RWPE2 (cell line): Measurements from ENCODE around the gene TSHZ1.
"Not testable (repeated sequence)": the region's sequence is repeated elsewhere in the genome, so short reads cannot be mapped to it uniquely, and the experiment has no call there.

Experiments used
- ATAC-seq: fragments of 200-7000 bp; cut with Tn5 transposase; 3 replicates; pipeline ENCODE4 v1.9.1; 2021; ENCODE audit warnings: low read depth
- DNase-seq: peaks from one replicate; pipeline ENCODE4 v3.0.0-alpha.2; 2020; ENCODE audit warnings: low spot score
- H3K27ac ChIP-seq: fragments of 450-650 bp; 2 replicates; pipeline ENCODE4 v1.5.1; 2017; ENCODE audit warnings: mild to moderate bottlenecking; ENCODE audit not compliant: poor library complexity, severe bottlenecking
- H3K27me3 ChIP-seq: fragments of 250-450 bp; sonication (Bioruptor Pico); 2 replicates; pipeline ENCODE4 v1.5.1; 2021; ENCODE audit warnings: mild to moderate bottlenecking, moderate library complexity; ENCODE audit not compliant: insufficient read depth, poor library complexity, severe bottlenecking
- H3K36me3 ChIP-seq: fragments of 250-450 bp; sonication (Bioruptor Pico); 2 replicates; pipeline ENCODE4 v1.5.1; 2020; ENCODE audit warnings: low read depth, mild to moderate bottlenecking, moderate library complexity
- H3K4me1 ChIP-seq: fragments of 250-450 bp; sonication (Bioruptor Pico); 2 replicates; pipeline ENCODE4 v1.5.1; 2021; ENCODE audit warnings: mild to moderate bottlenecking, moderate library complexity; ENCODE audit not compliant: insufficient read depth, poor library complexity, severe bottlenecking
- H3K4me3 ChIP-seq: fragments of 250-450 bp; sonication (Bioruptor Pico); 2 replicates; pipeline ENCODE4 v1.5.1; 2021; ENCODE audit warnings: mild to moderate bottlenecking, moderate library complexity; ENCODE audit not compliant: severe bottlenecking
- H3K9me3 ChIP-seq: fragments of 250-450 bp; sonication (Bioruptor Pico); 2 replicates; pipeline ENCODE4 v1.5.1; 2021; ENCODE audit warnings: mild to moderate bottlenecking, moderate library complexity; ENCODE audit not compliant: severe bottlenecking
- TF ChIP-seq, protein P1 (sequence below): fragments of 450-650 bp; IDR thresholded peaks from one replicate; pipeline ENCODE4 v1.5.1; 2017; ENCODE audit warnings: mild to moderate bottlenecking, moderate library complexity; ENCODE audit not compliant: poor library complexity, severe bottlenecking

The TSHZ1 gene

DNA sequence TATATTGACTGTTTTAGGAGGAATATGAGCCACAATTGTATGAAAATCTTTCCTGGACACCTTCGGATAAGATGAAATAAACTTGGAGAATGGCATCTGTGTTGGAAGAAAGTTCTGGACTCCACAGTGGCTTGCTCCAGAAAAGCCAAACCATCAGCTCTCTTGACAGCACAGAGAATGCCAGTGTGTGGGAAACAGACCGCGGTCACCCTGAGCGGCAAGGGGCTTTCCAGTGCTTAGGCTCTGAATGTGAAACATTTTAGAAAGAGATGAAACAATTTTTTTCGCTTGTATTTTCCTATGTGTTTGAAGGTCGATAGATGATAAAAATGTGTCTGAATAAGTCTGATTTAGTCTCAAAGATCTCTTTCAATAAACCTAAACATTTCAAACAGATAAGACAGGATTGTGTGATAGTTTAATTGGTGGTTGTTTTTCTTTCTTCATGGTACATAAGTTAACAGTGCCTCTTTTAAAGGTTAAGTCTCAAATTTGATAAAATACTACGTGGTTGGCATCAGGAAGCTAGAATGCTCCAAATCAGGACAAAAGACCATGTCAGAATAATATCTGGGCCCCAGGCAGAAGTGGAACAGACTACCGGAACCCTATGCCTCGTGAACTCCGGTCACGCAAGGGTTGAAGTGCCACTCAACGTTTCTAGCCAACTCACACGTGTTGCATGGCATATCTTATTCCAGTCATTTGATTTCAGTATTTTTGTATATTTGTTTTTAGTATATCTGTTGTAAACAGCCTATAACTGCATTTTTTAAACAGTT is 30.6 kb upstream of the TSHZ1 start:
- TF ChIP-seq, protein P1, sequence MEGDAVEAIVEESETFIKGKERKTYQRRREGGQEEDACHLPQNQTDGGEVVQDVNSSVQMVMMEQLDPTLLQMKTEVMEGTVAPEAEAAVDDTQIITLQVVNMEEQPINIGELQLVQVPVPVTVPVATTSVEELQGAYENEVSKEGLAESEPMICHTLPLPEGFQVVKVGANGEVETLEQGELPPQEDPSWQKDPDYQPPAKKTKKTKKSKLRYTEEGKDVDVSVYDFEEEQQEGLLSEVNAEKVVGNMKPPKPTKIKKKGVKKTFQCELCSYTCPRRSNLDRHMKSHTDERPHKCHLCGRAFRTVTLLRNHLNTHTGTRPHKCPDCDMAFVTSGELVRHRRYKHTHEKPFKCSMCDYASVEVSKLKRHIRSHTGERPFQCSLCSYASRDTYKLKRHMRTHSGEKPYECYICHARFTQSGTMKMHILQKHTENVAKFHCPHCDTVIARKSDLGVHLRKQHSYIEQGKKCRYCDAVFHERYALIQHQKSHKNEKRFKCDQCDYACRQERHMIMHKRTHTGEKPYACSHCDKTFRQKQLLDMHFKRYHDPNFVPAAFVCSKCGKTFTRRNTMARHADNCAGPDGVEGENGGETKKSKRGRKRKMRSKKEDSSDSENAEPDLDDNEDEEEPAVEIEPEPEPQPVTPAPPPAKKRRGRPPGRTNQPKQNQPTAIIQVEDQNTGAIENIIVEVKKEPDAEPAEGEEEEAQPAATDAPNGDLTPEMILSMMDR, result no peak
- H3K36me3 ChIP-seq, result no peaks in the 10 kb centered on the region
- peaks cover 12% of the 10 kb centered on the region for H3K4me1 ChIP-seq
- DNase-seq (no peak), ATAC-seq (no peak)
- no peak overlapping the region for H3K27ac ChIP-seq
- no peak overlapping the region for H3K4me3 ChIP-seq
- H3K9me3 ChIP-seq, result no peaks in the 10 kb centered on the region
- no peaks in the 10 kb centered on the region for H3K27me3 ChIP-seq

DNA sequence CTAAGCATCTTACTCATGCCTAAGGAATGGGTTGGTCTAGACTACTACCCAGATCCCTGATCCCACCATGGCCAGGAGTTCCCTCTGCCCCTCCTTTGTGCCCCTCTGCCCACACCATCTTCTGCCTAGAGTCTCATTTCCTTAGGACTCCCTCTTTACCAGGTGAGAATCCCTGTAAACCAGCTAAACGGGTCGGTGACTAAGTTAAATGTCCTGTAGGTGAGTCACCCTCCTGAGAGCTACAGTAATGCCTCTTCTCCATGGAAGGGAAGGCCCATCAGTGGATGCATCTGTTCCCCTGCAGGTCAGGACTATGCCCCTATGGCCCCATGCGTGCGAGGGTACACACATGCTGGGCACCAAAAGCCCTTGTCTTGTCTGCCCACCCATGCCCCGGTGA is 27.1 kb upstream of the TSHZ1 start:
- H3K9me3 ChIP-seq, result no peaks in the 10 kb centered on the region
- H3K27me3 ChIP-seq, result no peaks in the 10 kb centered on the region
- no peaks in the 10 kb centered on the region for H3K36me3 ChIP-seq
- TF ChIP-seq, protein P1, result no peak
- DNase-seq, result no peak
- peak; percentile 99 for ATAC-seq
- no peak overlapping the region for H3K4me3 ChIP-seq
- H3K4me1 ChIP-seq, result peaks cover 12% of the 10 kb centered on the region
- no peak overlapping the region for H3K27ac ChIP-seq

DNA sequence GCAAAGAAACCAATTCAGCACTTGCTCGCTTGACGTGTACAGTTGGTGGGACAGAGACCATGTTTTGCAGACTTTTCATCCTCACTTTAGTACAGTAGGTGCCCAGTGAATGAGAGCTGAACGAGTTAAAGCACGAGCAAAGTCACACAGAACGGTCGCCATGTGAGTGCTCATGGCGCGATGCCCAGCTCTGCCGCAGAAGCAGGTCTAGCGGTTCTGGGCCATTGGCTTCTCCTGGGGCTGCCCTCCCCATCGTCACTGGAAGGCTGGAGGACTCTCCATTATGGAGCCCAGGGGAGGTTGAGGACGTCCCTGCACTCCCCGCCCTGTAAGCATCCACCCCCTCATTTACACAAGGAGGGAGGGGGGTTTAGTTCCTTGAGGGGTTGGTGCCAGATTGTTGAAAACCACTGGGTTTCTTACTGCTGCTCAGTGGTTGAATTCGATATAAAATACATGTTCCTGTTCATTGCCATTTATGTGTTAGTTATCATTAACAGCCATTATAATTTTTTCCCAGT is 26.6 kb upstream of the TSHZ1 start:
- DNase-seq (no peak), ATAC-seq (no peak; the same call in 2 of the 3 replicates)
- Histone ChIP-seq H3K9me3 (no peaks in the 10 kb centered on the region), H3K27ac (no peak overlapping the region), H3K36me3 (no peaks in the 10 kb centered on the region), H3K4me3 (no peak overlapping the region), H3K27me3 (no peaks in the 10 kb centered on the region), H3K4me1 (peaks cover 12% of the 10 kb centered on the region)
- TF ChIP-seq, protein P1, result no peak

DNA sequence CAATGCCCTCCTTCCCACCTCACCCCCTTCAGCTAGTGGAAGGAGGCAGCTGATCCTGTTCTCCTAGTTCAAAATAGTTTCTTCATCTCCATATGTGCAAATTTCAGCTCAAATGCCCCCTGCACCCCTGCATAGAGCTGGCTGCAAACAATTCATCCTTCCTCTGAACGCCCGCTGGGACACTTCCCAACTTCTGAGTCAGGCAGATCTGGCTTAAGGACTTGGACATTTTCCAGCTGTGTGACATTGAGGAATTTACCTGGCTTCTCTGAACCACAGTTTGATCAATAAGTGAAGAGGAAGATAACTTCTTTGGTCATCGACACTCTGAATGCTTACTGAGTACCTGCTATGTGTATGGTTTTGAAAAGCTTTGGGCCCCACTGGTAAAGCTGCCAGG is 25.1 kb upstream of the TSHZ1 start:
- ATAC-seq (no peak), DNase-seq (no peak)
- Histone ChIP-seq H3K27me3 (no peaks in the 10 kb centered on the region), H3K27ac (no peak overlapping the region), H3K4me1 (peaks cover 12% of the 10 kb centered on the region), H3K9me3 (no peaks in the 10 kb centered on the region), H3K36me3 (no peaks in the 10 kb centered on the region), H3K4me3 (no peak overlapping the region)
- TF ChIP-seq, protein P1, result no peak

DNA sequence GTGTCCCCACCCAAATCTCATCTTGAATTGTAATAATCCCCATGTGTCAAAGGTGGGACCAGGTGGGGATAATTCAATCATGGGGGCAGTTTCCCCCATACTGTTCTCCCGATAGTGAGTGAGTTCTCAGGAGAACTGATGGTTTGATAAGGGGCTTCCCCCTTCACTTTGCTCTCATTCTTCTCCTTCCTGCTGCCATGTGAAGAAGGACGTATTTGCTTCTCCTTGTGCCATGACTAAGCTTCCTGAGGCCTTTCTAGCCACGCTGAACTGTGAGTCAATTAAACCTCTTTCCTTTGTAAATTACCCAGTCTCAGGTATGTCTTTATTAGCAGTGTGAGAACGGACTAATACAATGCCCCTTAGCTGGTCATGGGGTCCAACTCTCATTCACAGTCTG is 22.9 kb upstream of the TSHZ1 start:
- not testable (repeated sequence) for ATAC-seq, H3K27ac ChIP-seq, H3K27me3 ChIP-seq, H3K4me3 ChIP-seq, H3K9me3 ChIP-seq, H3K36me3 ChIP-seq, DNase-seq
- H3K4me1 ChIP-seq, result peaks cover 12% of the 10 kb centered on the region
